GM19239 (cell line): ENCODE results near the gene TEAD4.

ENCODE experiments used
- DNase-seq: peaks from one replicate; pipeline ENCODE4 v3.0.0; 2011; ENCODE audit warnings: low spot score; ENCODE audit not compliant: insufficient read length
- FAIRE-seq: peaks from 2 replicates; lab custom pipeline; 2011; peaks lifted over from hg19 to GRCh38; lab: Jason Lieb, UNC

The TEAD4 gene

GRCh38 chr12:3073438-3074250 is 114.4 kb downstream of the TEAD4 start:
- DNase-seq = peak; percentile 86
- peak; percentile 88 for FAIRE-seq

- DNase-seq (no peak), FAIRE-seq (no peak)
Measured at GRCh38 chr12:3075315-3075714, 116.1 kb downstream of the TEAD4 start.

DNA sequence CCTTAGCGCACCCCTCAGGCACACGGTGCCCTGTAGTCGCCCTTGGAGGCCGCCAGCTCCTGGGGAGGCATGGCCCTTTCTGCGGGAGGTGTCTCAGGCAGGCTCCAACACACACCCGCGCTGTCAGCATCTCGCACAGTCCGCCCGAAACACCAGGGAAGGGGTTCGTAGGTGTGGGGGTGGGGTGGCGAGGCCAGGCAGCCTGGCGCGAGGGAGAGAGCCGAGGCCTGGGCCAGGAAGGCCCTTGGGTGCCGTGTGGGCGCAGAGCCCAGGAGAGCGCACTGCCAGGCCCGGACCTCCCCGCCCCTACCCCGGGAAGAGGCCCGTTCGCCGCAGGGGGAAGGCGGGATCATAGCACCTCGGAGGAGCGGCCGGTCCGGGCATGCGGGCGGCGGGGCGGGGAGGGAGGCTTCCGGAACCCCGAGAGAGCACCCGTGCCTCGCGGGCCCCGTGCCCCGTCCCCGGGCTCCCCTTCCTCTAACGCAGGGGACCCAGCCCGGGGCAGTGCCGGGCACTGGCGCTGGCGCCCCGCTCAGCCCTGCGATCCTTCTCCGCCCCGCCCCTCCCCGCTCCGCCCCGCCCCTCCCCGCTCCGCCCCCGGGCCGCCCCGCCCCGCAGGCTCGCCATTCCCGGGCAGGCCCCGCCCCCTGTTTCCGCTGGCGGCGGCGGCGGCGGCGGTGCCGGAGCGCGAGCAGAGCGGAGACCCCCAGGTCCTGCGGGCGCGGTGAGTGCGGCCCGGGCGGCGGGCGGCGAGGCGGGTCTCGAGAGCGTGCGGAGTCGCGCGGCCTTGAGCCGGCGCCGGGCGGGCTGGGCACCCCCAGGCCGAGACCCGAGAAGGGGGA is 117.8 kb downstream of the TEAD4 start, which contains the start of gene TSPAN9:
TSPAN9 (plus strand) TSS at position 650 of the 842 bp plus-strand sequence. CDS start 123,815 bp downstream, outside the sequence.
- FAIRE-seq = no peak

DNA sequence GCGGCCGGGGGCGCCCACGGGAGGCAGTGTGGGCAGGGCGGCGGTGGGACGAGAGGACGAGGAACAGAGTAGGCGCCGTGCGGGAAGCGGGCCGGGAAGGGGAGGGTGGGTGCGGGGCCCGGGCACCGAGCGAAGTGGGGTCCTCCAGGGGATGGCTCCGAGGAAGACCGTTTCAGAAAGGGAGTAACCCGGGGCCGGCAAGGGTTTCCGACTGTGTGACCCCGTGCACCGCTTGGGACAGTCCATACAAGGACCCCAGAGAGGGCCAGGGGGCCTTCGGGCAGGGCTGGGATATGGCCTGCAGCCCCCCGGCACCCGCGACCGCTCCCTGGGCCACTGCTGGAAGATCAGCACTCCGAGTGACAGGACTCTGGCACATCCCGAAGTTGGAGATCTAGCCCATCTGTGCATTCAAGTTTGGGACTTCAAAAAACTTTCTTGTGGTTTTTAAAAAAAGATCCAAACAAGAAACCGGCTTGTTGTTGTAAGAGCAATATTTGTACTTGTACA is 118.4 kb downstream of the TEAD4 start:
- FAIRE-seq (no peak), DNase-seq (no peak)

More for the DNA sequence above, 117.8 kb downstream of the TEAD4 start, which contains the start of gene TSPAN9:
- peak; percentile 86 for DNase-seq

DNA sequence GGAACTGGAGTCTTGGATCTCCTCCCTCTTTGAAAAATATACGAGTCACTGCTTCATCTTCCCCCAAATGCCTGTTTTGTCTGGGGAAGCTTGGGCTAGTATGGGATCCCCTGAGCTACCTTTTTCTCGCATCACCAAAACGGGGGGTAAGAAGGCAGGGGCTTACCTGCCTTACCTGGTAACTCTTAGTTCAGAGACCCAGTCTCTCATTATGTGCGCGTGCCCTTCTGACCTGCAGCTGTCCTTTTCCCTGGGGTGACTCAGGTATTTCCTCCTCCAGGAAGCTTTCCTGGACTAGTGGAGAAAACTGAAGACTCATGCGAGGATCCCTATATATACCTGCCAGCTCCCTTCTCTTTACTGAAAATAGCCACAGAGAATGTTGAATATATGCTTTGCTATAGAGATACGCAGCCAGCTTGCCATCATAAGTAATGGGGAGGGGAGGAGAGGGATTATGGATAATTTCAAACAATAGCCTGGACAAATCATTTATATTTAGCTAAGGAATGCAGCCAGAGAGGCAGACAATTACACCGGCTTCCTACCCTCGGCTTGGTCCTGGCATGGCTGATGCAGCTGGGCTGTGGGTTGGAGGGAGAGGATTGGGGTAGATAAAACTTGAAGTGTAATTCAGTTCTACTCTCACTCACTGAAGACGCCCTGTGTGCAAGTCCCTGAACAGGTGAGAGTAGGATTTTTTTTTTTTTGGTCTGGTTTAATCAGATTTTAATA is 119.1 kb downstream of the TEAD4 start:
- FAIRE-seq (no peak), DNase-seq (no peak)

DNA sequence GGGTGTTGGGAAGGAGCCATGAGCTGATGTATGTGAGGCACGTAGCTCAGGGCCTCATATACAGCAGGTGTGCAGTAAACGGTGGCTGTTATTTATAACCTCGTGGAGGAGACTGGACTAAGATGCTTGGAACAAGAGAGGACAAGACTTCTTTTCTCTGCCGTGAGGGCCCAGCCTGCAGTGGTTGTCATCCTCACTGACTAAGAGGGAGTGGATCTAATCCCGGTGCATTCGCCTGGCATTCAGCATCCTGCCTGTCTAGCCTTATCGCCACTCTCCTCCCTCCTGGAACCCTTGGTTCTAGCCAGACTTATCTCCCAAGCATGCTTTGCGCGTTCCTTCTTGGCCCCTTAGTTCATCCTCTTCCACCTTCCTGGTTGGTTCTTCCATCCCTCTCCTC is 121.9 kb downstream of the TEAD4 start:
- FAIRE-seq (no peak), DNase-seq (no peak)

DNA sequence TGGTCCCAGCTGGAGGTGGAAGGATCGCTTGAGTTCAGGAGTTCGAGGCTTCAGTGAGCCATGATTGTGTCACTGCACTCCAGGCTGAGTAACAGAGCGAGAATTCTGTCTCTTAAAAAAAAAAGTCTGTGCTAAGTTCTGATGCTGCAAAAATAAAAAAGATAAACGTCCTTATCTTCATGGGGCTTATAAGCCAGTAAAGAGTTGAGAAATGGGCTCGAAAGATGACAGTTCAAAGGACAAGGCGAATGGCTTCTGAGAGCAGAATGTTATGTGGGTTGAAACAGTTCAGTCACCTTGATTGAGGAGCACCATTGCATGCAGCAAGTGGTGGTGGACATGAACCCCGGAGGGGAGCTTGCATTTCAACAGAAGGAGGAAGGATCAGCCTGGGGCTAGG is 122.7 kb downstream of the TEAD4 start:
- FAIRE-seq = no peak
- DNase-seq = no peak

- FAIRE-seq (no peak), DNase-seq (no peak)
Measured at GRCh38 chr12:3083241-3083920, 124.2 kb downstream of the TEAD4 start.

GRCh38 chr12:3083921-3084347 is 124.7 kb downstream of the TEAD4 start:
- no peak for FAIRE-seq

DNA sequence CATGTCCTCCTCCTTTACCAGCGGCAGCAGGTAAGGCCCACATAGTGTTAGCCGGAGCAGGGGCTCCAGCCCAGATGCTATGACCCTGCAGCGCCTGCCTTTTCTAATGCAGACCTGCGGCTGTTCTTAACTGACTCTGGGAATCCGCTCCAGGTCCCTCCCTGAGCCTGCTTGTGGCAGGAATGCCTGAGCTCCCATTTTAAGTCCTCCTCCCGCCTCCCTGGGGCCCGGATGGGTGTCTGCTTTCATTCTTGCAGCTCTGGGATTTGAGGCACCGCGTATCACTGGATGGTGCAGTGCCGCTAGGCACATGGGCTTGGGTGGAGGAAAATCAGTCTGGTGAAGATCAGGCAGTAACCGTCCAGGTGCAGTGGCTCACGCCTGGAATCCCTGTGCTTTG is 125.5 kb downstream of the TEAD4 start:
- DNase-seq = no peak
- FAIRE-seq = no peak

More at GRCh38 chr12:3083921-3084347, 124.7 kb downstream of the TEAD4 start:
- DNase-seq = no peak

DNA sequence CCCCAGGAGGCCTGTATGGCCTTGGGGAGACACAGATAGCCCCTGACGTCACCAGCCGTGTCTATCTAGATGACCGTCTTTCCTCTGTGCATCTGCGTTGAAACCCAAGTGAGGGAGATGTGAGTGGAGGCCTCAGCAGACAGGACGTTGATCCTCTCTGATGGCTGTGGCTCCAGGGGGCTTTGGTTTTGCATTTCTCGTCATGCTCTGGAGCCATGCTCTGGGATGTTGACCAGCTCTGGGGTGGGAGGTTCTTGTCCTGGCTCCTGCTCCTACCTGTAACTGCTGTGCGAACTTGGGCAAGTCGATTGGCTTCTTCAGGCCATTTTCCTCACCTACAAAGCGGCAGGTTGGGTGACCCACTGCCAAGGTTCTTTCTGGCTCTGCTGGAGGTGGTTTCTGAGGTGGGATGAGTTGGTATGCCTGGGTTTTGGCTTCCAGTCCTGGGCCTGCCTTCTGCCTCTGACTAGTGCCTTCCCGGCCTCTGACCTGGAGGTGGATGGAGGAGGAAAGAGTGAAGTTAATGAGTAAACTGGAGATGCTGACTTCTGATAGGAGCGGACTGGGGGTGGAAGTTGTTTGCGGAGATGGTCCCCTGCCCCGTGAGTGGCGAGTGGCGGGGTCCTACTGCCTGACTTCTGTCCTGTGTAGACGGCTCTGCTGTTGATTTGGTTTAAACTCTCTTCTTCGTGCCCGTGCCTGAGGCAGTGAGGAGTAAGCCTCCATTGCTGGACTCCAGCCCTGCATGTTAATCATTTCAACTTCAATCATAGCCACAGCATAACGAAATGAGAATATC is 126.3 kb downstream of the TEAD4 start:
- DNase-seq (no peak), FAIRE-seq (no peak)

DNA sequence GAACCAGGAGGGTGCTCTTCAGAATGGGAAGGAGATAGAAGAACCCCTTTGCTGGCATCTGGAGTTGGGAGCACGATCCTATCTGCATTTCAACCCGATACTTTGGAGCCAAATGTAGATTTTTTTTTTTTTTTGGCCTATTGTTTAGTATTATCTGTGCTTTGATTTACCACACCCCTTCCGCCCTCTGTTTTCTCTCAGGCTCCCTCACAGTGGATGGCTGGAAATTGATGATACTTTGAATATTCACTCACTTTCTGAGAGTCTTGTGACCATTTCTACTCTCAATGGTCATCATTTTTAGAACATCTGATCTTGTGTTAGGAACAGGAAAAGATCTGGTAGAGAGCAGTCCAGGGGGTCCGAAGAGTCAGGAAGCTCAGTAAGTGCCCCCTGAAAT is 127.0 kb downstream of the TEAD4 start:
- FAIRE-seq = no peak
- no peak for DNase-seq

DNA sequence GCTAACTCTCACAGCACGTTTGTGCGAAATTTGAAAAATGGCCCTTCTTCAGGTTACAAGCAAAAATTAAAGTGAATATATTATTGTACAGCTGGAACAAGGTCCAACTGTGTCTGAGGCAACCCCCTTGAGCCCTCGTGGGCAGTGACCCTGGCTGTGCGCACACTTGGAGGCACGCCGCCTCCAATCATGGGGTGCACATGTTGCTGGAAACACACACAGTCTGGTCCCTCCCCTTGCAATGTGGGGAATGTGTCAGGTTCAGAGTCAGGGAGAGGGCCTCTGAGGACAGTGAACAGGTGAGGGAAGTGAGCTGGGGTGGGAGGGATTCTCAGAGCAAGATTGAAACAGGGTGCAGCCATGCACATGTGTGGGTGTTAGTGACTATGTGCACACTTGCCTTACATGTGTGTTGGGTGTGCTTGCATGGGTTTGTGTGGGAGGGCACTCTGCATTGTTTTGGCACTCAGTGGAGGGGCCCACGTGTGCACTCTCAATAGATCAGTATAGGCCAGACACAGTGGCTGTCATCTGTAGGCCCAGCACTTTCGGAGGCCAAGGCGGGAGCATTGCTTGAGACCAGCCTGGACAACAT is 127.6 kb downstream of the TEAD4 start:
- FAIRE-seq = no peak
- DNase-seq = no peak

DNA sequence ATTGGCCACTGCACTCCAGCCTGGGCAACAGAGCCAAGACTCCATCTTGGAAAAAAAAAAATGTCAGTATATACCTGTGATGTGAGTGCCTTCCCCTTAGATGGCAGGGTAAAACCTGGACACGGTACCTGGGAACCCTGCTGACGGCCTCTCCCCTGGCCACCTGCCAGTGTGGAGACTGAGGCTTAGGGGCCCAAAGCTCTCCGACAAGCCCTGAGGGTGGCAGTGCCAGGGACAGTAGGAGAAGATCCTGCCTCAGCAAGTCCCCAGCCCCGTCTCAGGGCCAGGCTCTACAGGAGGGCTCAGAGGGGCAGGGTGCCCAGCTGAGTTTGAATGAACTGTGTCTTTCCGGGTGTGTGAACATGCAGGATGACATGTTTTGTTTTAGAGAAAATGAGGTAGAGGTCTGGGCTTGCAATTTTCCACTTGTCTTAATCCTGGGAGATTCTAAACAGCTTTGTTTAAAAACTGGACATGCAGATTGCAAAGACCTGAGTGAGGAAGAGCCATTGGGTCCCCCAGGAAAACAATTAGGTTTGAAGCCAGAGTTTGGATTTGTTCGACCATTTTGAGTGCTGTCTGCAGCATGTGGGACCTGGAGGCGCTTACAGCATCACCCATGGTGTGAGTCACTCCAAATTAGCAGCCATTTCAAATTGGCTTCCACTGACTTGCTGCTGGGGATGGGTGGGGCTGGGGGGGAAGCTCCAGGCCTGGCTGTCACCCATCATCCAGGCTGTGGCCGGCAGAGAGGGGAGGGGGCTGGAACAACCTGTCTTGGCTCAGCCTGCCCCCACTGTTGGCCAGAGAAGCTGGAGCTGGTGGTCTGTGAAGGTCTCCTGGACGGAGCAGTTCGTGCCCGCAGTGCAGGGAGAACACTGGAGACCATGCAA is 128.8 kb downstream of the TEAD4 start:
- no peak for DNase-seq
- no peak for FAIRE-seq

DNA sequence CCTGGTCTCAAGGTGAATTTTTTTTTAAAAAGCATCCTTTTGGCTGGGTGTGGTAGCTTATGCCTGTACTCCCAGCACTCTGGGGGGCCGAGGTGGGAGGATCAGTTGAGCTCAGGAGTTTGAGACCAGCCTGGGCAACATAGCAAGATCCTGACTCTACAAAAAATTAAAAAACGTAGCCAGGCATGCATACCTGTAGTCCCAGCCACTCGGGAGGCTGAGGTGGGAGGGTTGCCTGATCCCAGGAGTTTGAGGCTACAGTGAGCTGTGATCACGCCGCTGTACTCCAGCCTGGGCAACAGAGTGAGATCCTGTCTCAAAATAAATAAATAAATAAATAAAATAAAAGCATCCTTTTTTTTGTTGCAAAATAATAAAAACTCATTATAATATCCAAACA is 130.4 kb downstream of the TEAD4 start:
- FAIRE-seq (no peak), DNase-seq (no peak)
